ENCODE results near the gene DCUN1D2.
"Not testable (repeated sequence)": the region's sequence is repeated elsewhere in the genome, so short reads cannot be mapped to it uniquely, and the experiment has no call there.

Gene DCUN1D2

DNA sequence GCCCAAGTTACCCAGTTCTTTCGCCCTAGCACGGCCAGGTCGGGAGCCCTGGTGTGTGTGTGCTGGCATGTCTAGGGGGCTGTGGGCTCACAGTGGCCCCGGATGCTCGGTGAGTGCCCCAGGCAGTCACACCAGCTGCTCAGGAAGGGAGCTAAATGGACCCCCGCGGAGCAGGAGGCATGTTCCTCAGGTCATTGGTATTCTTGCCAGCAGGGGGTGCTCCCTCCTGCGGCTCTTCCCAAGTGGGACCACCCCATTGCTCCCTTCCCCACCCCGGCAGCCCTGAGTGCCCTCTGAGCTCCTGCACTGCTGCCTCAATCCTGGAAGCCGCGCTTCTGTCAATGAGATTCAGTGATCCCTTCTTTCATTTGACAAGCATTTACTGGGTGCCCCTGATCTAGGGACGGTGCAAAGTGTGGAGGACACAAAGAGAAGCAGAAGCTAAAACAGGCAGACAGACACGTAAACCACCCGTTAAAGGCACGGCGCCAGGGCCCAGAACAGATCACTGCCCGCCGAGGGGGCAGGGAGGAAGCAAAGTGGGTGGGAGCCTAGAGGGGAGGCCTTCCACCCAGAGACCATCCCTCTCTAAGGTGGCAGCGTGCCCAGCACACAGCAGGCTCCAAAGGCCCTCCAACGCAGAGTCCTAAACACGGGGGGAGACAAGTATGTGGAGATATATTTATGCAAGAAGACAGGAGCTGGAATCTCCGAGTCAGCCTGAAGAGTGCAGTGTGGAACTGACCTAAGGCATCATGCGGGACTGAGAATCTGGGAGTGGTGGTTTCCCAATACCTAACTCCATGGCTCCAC, 32.1 kb downstream of the DCUN1D2 start:
- FAIRE-seq (no peak), DNase-seq (ENCODE audit: insufficient read length, low spot score) (peak; percentile 49)
- no peak for TF ChIP-seq POLR2A (IDR thresholded peaks at IDR 0.05; ENCODE audit: low read depth, low read length)

DNA sequence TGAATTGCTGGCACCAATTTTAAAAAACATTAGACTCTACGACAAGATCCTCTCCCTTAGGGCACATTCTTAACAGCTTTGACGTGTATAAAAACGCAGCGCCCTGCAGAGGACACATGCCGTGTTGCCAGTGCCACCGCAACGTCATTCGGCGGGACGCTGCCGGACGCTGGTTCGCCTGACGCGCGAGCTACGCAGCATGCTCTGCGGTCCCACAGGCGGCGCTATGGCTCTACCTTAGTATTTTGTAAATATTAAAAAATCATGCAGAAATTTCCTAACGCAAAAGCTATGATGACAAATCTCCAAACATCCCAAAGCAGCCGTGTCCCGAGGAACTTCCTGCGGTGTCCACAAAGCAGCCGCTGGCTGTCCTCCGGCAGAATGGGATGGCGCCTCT, 33.0 kb downstream of the DCUN1D2 start:
- TF ChIP-seq POLR2A (IDR thresholded peaks at IDR 0.05; ENCODE audit: low read depth, low read length), result no peak
- no peak for FAIRE-seq
- DNase-seq (ENCODE audit: insufficient read length, low spot score), result no peak

DNA sequence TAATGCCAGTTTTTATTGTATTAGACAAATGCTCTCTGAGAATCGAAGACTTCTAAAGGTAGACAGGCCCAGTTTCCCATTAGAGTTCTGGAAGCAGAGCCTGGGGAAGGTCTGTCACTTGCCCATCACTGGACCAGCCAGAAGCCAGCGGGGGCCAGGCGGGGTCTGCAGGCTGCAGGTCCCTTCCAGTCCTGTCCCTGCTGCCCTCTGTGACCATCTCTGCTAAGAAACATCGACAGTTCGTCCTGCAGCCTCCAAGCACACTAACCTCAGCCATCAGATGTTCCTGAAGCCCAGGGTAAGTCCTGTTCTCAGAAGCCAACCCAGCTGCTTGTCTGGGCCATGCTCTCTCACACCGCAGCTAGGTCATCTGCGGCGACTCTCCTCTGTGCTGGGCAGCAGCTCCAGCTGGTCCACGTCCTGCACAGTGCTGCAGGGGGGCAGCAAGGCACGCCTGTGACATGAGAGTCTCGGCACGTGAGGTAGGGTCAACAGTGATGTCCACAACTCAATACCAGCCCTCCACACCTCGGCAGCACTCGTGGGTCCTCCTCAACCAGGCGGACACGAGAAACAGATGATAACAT, 34.3 kb downstream of the DCUN1D2 start:
- FAIRE-seq (no peak), DNase-seq (ENCODE audit: insufficient read length, low spot score) (no peak)
- no peak for TF ChIP-seq POLR2A (IDR thresholded peaks at IDR 0.05; ENCODE audit: low read depth, low read length)

DNA sequence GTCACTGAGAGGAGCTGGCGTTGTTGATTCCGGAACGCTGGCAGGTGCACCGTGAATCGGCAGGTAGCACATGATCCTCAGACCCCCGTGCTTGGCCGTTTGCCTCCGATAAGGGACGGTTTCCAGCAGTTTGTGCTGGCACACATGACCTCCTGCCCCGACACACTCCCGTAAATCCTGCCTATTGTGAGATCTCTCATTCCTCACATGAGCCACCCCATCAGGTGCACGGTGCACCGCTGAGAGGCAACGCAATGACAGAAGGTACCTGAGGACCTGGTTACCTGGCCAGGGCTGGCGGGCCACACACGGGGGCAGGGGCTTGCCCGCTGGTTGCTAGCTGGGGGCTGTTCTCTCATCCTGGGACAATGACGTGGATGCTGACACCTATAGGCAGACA, 35.1 kb downstream of the DCUN1D2 start:
- TF ChIP-seq POLR2A (IDR thresholded peaks at IDR 0.05; ENCODE audit: low read depth, low read length), result no peak

DNA sequence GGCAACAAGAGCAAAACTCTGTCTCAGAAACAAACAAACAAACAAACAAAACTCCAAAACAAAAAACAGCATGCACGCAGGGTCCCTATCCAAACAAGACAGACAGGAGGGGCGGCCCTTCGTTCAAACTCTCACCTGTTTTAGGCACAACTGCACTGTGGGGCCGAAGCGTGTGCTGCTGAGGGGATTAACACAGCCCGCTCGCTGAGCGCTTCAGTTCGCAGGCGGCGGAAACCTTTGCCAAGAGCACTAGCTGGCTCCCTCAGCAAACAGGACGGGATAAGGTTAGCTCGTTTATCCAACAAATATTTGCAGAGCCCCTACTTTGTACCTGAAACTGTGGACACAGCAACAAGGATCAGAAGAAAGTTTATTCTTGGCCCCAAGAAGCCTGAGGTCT, 35.6 kb downstream of the DCUN1D2 start:
- FAIRE-seq (no peak), DNase-seq (ENCODE audit: insufficient read length, low spot score) (no peak)
- no peak for TF ChIP-seq POLR2A (IDR thresholded peaks at IDR 0.05; ENCODE audit: low read depth, low read length)

More for the DNA sequence above, 35.1 kb downstream of the DCUN1D2 start:
- FAIRE-seq (no peak), DNase-seq (ENCODE audit: insufficient read length, low spot score) (no peak)

- no peak for TF ChIP-seq POLR2A (IDR thresholded peaks at IDR 0.05; ENCODE audit: low read depth, low read length)
- FAIRE-seq (no peak), DNase-seq (ENCODE audit: insufficient read length, low spot score) (no peak)
These were observed 37.3 kb downstream of the DCUN1D2 start, which contains the start of gene ADPRHL1 for GRCh38 chr13:113452942-113453901. ADPRHL1 (minus strand) TSS chr13:113453488; CDS start chr13:113453437, 51 bp downstream.

DNA sequence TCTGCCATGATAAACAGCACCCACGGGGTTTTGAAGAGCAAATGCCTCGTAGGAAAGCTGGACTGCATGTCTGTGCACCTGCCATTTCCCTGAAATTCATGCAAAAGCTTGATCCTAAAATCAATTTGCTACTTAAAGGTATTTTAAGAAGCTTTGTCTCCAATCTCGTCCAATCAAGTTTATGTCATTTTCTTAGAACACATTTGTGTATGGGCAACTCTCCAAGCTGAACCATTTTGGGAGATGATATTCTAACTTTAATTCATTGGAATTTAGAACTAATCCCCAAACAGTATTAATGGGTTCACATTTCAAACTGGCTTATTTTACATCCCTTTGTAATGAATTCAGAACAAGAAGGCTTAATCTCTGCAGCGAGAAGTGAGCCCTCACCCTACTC, 38.0 kb downstream of the DCUN1D2 start:
- FAIRE-seq (no peak), DNase-seq (ENCODE audit: insufficient read length, low spot score) (no peak)
- TF ChIP-seq POLR2A (IDR thresholded peaks at IDR 0.05; ENCODE audit: low read depth, low read length), result no peak

DNA sequence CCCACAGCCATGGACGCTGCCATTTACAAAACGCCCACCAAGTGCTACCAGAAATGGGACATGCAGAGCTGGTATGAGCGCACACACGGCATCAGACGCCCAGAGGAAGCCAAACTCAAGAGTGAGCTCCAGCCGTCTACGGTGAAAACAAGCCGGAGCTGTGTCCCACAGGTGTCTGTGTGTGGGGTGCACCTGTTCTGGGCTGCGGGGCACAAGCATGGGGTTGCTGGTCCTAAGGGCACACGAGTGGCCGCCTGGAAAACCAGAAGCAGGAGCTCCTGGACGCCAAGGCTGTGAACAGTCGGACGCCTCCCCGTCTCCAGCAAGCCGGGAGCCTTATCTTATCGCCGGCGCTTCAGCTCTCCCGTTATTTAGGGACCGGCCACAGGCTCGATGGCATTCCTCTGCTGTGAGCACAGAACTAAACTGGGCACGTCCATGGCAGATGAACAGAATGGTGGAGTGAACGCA, 38.5 kb downstream of the DCUN1D2 start:
- FAIRE-seq (no peak), DNase-seq (ENCODE audit: insufficient read length, low spot score) (no peak)
- no peak for TF ChIP-seq POLR2A (IDR thresholded peaks at IDR 0.05; ENCODE audit: low read depth, low read length)

GRCh38 chr13:113450861-113451620, 39.5 kb downstream of the DCUN1D2 start:
- not testable (repeated sequence) for DNase-seq (ENCODE audit: insufficient read length, low spot score); FAIRE-seq

- not testable (repeated sequence) for FAIRE-seq; DNase-seq (ENCODE audit: insufficient read length, low spot score)
These were observed 40.2 kb downstream of the DCUN1D2 start for GRCh38 chr13:113450348-113450744.

GRCh38 chr13:113449693-113450347, 40.7 kb downstream of the DCUN1D2 start:
- TF ChIP-seq POLR2A (IDR thresholded peaks at IDR 0.05; ENCODE audit: low read depth, low read length), result no peak
- DNase-seq (ENCODE audit: insufficient read length, low spot score), result no peak
- no peak for FAIRE-seq

DNA sequence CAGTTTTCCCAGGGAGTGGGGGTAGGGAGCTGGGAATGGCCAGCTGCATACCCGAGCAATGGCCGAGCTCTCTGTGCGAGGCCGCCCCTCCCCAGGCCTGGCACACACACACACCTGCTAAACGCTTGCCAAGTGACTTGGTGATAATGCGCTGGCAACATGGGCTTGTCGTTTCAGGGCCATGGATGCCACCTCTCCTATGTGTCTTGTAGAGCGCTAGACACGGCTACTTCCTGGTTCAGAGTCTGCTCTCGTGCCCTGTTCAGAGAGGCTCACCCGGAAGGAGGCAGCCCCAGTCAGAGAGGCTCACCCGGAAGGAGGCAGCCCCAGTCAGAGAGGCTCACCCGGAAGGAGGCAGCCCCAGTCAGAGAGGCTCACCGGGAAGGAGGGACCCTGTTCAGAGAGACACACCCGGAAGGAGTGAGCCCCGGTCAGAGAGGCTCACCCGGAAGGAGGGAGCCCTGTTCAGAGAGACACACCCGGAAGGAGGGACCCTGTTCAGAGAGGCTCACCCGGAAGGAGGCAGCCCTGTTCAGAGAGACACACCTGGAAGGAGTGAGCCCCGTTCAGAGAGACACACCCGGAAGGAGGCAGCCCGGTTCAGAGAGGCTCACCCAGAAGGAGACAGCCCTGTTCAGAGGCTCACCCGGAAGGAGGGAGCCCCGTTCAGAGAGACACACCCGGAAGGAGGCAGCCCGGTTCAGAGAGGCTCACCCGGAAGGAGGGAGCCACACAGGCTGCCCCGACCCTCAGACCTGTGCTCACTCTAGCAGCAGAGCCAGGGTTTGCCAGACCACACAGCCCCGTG, 41.4 kb downstream of the DCUN1D2 start:
- no peak for DNase-seq (ENCODE audit: insufficient read length, low spot score)
- FAIRE-seq, result no peak
- no peak for TF ChIP-seq POLR2A (IDR thresholded peaks at IDR 0.05; ENCODE audit: low read depth, low read length)
